D341Med (cell line): ENCODE data around the gene RAD50.
"Not testable (repeated sequence)": the region's sequence is repeated elsewhere in the genome, so short reads cannot be mapped to it uniquely, and the experiment has no call there.

Source experiments
- DNase-seq: peaks from one replicate; pipeline ENCODE4 v3.0.0; 2012; ENCODE audit warnings: low spot score

Gene RAD50

DNA sequence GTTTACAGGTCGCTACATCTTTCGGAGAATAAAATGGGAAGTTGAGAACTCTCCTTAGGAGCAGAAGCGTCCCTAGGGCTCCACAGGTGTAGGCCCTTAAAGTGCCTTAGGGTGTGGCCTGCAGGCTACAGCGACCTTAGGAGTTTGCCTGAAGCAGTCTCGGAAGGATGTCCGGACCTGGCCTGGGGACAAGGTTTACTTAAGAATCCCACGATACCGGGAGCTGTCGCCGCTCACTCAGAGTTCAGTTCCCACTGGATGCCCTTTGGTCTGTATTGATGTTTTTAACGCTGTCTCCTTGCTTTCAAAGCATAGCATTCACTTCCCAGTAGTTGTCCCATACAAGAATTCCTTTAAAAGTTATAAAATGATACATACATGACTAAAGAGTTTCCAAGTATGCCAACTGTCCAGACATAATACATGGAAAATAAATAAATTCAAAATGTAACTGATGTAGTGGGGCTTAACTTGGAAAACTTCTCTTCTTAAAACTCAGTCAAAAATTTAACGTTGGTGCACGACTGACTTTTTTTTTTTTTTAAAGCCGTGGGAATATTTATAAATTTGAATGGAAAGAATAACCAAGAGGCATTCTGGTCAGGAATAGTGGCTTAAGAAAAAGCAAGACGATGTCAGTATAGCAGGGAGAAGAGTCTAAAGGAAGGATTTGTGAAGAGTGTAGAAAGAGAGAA is 848 bp downstream of the RAD50 start:
- peak; percentile 54 for DNase-seq

DNA sequence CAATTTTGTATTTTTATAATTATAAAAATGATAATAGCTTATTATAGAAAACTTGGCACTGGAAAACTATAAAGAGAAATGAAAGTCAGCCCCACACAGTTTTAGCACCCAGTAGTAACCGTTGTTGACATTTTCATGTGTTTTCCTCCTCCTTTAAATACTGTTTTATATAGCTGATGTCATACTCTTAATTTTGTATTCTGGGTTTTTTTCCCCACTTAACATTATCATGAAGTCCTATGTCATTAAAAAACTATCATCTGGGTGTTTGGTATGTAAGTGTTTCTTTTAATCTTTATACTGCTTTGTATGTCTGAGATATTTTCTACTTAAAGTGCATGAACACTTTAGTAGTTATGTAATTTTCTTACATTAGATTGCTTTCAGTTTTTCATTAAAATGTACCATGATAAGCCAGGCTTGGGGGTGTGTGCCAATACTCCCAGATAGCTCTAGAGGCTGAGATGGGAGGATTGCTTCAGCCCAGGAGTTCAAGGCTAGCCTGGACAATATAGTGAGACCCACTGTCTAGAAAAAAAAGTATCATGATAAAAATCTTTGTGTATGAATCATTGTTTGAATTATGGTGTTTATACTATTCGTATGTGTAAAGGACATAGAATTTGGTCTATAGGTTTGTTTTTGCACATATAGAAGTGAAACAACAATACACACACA is 2.7 kb downstream of the RAD50 start:
- DNase-seq: no peak

DNA sequence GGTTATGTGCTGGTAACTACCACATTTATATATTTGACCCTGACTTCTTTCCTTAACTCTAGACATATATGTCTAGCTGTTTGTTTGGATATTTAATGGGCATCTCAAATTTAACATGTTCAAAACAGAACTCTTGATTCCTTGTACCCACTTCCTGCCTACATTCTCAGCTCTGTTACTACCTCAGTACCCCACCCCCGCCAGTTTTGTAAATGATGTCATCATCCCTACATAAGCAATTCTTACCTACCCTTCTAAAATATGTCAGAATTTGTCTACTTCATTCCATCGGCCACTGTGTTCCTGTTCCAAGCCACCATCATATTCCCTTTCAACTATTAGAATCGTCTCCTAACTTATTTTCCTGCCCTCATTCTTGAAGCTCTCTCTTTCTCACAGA is 4.8 kb downstream of the RAD50 start:
- no peak for DNase-seq

DNA sequence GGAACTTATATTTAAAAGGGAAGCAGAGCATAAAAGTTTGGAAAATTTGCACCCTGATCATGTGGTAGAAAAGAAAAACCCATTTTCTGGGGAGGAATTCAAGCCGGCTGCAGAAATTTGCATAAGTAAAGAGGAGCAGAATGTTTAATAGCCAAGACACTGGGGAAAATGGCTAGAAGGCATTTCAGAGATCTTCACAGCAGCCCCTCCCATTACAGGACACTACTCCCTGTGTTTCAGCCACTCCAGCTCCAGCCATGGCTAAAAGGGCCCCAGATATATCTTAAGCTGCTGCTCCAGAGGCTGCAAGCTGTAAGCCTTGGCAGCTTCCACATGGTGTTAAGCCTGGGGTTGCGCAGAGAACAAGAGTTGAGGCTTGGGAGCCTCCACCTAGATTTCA is 7.8 kb downstream of the RAD50 start:
- not testable (repeated sequence) for DNase-seq

DNA sequence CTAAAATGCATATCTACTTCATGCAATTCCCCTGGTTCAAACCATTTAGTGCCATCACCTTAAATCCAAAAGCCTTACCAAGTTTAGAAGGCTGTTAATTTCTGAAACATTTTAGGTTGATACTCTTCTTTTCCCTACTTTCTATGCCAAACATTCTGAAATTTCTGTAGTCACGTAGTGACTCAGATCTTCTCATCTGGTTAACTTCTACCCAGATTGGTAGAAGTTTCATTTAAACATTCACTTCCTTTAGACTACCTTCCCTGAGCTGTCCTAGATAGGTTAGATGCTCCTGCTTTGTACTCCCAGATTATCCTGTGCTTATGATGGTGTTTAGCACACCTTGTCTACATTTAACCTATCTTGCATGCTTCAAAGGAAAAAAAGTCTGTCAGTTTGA is 9.9 kb downstream of the RAD50 start:
- DNase-seq: no peak

DNA sequence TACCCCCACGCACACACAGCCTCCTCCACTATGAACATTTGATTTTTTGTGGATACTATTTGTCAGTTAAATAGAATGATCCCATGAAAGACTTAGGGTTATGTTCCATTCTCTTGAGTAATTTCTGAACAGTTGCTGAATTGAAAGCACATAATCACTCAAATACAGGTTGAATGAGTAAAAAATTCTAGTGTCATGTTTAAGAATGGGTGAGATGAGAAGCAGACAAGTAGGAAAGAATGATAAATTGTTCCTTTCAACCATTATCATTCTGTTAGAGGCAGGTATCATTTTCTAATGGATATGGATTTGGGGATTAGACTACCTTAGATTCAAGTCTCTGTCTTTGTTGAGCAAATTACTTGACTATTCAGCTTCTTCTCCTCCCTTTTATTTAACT is 19.3 kb downstream of the RAD50 start:
- no peak for DNase-seq

DNA sequence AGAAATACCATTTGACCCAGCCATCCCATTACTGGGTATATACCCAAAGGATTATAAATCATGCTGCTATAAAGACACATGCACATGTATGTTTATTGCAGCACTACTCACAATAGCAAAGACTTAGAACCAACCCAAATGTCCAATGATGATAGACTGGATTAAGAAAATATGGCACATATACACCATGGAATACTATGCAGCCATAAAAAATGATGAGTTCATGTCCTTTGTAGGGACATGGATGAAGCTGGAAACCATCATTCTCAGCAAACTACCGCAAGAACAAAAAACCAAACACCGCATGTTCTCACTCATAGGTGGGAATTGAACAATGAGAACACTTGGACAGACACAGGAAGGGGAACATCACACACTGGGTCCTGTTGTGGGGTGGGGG is 27.8 kb downstream of the RAD50 start:
- DNase-seq: not testable (repeated sequence)

DNA sequence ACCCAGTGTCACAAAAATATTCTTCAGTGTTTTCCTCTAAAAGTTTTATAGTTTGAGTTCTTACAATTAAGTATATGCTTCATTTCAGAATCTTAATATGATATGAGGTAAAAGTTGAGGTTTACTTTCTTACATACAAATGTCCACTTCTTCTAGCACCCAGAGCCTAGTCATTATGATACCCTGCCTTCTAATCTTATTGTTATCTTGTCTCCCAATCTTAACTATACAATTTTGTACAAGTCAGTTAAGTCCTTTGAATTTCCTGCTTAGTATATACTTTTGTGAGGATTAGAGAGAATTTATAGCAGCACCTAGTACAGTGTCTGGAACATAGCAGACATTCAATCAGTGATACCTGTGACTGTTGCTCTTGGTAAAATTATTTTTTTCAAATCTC is 29.3 kb downstream of the RAD50 start:
- DNase-seq: no peak

DNA sequence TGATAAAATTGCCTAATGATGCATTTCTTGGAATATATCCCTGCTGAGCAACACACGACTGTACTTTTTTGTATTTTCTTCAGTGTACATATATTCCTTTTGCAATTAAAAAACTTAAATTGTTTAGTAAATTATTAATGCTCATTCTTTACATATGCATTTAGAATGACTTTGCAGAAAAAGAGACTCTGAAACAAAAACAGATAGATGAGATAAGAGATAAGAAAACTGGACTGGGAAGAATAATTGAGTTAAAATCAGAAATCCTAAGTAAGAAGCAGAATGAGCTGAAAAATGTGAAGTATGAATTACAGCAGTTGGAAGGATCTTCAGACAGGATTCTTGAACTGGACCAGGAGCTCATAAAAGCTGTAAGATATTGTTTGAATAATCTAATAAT is 32.7 kb downstream of the RAD50 start:
- no peak for DNase-seq

DNA sequence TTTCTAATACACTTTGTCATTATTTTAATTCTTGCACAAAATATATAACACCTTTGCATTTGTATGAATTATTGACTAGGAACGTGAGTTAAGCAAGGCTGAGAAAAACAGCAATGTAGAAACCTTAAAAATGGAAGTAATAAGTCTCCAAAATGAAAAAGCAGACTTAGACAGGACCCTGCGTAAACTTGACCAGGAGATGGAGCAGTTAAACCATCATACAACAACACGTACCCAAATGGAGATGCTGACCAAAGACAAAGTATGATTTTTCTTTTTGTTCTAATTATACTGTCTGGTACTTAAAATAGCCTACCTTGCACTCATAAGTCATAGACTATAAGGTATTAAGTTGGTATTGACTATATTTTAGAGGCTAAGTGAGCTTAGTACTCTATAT is 34.4 kb downstream of the RAD50 start:
- DNase-seq: no peak

DNA sequence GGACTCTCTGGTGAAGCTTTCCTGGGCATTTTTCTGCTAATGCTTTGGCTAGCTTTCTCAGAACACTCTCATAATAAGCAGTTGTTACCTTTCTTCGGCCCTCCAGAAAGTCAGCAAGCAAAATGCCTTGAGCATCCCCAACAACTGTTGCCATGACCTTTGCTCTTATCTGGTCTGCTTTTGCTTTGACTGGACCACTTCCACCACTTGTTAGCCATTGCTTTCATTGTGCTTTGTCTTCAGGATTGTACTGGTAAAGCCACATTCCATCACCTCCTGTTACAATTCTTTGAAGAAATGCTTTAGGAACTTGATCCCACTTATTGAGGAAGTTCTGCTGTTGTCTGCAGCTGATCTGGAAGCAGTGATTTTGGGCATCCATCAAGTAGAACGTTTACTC is 35.7 kb downstream of the RAD50 start:
- DNase-seq: no peak

DNA sequence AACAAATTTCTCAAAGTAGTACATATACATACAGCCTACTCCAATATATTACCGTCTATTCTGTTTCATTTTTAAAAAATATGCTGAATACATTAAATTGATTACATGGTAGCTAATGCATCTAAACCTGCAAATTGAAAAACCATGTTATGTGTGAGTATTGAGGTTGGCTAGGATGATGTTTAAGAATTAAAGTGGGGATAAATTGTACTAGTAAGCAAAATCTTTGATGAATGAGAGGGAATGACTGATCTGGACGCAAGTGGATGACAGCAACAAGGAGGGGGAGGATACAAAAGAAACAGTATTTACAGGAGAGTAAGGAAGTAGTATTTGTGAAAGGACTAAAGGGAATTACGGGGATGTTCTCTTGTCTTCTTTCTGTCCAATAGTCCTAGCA is 37.4 kb downstream of the RAD50 start:
- no peak for DNase-seq

DNA sequence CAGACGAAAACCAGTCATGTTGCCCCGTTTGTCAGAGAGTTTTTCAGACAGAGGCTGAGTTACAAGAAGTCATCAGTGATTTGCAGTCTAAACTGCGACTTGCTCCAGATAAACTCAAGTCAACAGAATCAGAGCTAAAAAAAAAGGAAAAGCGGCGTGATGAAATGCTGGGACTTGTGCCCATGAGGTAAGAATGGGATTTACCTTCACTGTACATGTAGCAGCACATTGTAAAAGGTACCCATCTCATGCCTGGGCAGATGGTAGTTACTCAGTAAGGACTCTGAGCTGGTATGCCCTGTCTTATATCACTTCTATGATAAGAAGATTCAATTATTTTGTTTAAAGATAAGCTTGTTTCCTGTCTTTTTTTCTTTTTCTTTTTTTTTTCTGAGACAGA is 38.8 kb downstream of the RAD50 start:
- no peak for DNase-seq

DNA sequence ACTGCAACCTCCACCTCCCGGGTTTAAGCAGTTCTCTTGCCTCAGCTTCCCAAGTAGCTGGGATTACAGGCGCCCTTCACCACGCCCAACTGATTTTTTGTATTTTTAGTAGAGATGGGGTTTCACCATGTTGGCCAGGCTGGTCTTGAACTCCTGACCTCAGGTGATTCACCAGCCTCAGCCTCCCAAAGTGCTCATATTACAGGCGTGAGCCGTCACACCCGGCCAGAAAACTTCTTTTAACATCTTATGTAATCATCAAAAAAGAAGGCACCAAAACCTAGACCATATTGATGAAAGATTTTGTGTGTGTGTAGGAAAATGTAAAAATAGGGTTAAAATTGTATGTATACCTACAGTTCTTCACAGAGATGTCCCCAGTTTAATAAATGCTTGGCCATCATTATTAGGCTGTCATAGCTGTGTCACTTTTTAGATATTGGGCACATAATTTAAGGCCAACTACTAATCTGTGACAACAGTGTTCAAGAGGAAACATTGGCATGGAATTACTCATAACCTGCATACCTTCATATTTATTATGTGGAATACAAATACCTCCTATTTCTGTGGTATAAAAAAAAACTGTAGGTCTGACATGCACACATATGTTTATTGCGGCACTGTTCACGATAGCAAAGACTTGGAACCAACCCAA is 44.4 kb downstream of the RAD50 start:
- no peak for DNase-seq

DNA sequence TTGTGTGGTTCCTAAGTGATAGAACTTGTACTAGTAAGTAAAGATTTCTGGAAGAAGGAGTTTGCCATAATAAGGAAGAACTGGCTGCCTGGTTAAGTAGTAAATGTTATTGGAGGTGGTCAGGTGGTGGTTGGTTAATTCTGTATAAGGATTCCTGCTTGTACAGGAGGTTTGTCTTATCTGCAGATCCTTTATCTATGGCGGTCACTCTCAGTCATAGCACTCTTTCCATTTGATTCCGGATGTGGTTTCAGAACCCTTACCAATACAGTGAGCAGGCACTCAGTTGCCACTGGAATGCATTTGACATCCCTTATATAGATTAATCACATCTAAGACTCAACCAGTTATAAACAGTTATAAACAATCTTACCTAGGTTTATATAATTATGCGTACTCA is 50.3 kb downstream of the RAD50 start:
- no peak for DNase-seq

DNA sequence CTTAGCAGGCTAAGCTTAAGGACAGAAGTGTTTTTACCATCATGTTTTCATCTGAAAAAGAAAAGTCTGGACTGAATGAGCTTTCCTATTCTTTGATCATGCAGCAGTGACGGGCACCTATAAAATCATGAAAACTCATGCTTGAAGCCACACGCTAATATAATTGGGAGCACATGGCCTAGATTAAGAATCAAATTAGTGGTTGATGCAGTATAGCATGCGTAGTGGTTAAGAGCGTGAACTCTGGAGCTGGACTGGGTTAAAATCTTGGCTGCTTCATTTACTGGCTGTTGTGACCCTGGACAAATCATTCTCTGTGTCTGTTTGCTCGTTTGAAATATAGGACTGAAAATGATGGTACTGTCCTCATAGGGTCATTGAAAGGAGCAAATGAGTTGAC is 51.3 kb downstream of the RAD50 start:
- DNase-seq: no peak

DNA sequence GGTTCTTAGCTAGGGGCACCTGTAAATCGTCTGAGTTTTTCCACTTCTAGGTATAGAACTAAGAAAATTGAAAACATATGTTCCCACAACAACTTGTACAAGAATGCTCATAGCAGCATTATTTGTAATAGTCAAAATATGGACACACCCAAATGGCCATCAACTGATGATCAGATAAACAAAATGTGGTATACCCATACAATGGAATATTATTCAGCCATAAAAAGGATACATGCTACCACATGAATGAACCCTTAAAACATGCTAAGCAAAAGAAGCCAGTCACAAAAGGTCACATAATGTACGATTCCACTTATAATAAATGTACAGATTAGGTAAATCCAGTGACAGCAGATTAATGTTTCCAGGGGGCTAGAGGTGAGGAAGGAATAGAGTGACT is 55.2 kb downstream of the RAD50 start:
- no peak for DNase-seq

DNA sequence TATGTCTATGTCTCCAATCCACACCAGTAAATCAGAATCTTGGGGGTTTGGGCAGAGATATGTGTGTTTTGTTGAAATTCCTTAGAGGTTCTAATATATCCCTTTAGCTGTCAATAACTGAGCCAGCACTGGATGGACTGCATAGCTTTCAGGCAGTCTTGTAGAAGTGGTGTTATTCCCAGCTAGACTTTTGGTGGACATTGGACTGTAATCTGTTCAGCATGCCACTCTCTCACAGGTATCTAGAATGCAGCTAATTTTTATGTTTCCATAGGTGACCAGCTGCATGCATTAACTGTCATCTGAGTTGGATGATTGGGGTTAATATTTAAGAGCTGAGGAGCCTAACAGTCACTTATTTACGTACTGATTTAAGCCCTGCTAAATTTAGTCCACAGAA is 56.1 kb downstream of the RAD50 start:
- DNase-seq: no peak

DNA sequence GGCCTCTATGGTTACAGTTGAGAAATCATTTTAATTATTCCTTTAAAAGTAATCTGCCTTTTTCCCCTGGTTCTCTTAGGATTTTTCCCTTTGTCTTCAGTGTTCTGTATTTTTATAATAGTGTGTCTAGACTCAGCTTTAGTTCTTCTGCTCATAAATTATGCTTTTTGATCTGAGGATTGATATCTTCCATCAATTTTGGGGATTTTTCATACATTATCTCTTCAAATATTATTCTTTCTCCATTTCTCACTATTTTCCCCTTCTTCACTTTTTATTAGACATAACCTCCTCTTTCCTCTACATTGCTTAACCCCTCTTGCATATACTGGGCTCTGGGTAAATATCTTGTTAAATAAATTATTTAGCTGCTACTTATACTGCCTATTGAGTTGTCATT is 64.9 kb downstream of the RAD50 start:
- DNase-seq: no peak

DNA sequence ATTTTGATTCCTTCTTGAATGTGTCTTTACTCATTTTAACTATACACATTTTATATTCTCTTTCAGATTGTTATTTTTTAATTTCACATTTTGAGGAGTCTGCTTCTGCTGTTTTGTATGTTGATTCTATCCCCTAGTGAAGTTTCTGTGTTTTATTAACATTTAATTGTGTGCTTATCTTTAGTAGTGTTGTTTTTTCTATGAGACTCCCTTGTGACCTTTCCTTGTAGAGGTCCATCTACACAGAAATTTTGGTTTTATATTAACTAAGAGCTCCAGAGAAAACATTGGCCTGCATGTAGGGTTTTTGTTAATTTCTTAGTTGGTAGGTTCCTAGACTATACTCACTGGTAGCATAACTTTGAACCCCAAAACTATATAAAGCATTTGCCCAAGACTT is 65.8 kb downstream of the RAD50 start:
- DNase-seq: no peak

DNA sequence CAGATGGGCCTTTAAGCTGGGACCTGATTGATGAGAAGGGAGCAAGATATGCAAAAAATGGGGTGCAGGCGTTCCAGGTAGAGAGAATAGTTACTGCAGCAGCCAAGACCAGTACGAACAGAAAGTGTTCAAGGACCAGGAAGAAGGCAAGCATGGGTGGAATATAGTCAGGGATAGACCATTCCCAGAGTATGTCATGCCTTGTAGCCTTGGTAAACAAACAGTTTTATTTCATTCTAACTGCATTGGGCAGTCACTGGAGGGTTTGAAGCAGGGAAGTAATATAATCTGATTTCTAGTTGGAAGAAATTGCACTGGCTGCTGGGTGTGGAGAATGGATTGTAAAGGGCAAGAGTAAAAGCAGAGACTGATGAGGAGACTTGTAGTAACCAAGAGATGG is 70.7 kb downstream of the RAD50 start:
- no peak for DNase-seq

DNA sequence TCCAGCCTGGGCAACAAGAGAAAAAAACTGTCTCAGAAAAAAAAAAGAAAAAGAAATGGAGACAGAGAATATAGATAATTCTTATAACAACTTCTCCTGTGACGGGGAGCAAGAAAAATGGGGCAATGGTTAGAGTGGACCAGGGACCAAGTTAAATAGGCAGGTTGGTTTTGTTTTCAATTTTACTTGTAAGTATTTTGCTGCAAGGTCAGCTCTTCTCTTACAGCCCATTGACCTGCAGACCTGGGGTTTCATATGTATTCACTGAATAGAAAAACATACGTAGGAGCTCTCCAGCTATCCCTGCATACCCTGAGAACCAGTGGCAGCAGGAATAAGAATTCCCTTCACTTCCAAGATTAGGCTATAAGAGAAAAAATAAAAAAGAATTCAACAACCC is 72.0 kb downstream of the RAD50 start:
- no peak for DNase-seq

DNA sequence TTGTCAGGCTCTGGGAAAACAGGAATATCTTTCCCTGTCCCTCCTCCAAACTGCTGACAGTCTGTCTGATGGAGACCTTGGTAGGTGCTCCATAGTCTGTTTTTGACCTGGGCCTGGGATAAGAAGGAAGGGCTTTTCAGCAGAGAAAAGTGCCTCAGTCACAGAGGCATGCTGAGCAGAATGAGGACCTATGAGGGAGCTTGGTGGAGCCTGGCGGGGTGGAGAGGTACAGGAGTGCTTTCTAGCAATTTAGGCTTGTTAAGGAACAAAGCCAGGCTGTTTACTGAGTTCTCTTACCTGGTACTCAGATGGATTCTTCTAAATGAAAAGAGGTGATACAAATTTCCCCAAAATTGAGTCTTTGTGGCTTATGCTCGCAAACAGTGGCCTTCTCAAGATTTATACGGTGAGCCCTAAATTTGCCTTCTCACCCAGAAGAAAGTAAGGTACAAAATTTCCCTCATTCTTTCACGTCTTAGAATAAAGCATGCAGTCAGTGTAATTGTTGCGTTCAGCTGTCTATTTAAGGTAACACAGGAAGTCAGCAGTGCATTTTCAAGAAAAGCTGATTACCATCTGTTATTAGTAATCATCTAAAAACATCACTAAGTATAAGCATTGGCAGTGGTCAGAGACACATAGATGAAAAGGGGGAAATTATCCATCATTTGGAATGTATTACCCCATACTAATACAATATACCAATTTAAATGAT is 72.6 kb downstream of the RAD50 start:
- DNase-seq: peak; percentile 22
